ENCODE measurements around the gene RRP15.

RRP15 gene

GRCh38 chr1:218284917-218285635 is at the start of gene RRP15:
TSS of gene RRP15 (plus strand) at chr1:218285293. CDS start at chr1:218285317, 24 bp downstream.
- Histone ChIP-seq H3K36me3 (ENCODE audit: control insufficient read depth, insufficient read depth, low read length) (no peaks in the 10 kb centered on the region), H3K27me3 (ENCODE audit: control insufficient read depth, insufficient read depth, low read length) (no peaks in the 10 kb centered on the region), H3K4me3 (ENCODE audit: low read depth, low read length) (peak within 1 kb of the TSS; percentile 86), H3K4me1 (ENCODE audit: control insufficient read depth, insufficient read depth, low read length) (peaks cover 9% of the 10 kb centered on the region), H3K9me3 (ENCODE audit: control insufficient read depth, insufficient read depth, low read depth, low read length) (peaks cover 14% of the 10 kb centered on the region), H3K9ac (ENCODE audit: low read length) (peak within 1 kb of the TSS; percentile 93), H3K27ac (ENCODE audit: low read depth, low read length) (0 out of 2 replicates have a peak within 1 kb of the TSS, but pooled peaks have one; percentile 4)

GRCh38 chr1:218242171-218242570 is 42.9 kb upstream of the RRP15 start:
- H3K4me1 ChIP-seq (ENCODE audit: control insufficient read depth, insufficient read depth, low read length) = no peaks in the 10 kb centered on the region
- no peak overlapping the region for H3K4me3 ChIP-seq (ENCODE audit: low read depth, low read length)

GRCh38 chr1:218247339-218247738 is 37.8 kb upstream of the RRP15 start:
- Histone ChIP-seq H3K9me3 (ENCODE audit: control insufficient read depth, insufficient read depth, low read depth, low read length) (no peaks in the 10 kb centered on the region), H3K9ac (ENCODE audit: low read length) (no peak overlapping the region), H3K4me1 (ENCODE audit: control insufficient read depth, insufficient read depth, low read length) (no peaks in the 10 kb centered on the region), H3K27ac (ENCODE audit: low read depth, low read length) (no peak overlapping the region), H3K27me3 (ENCODE audit: control insufficient read depth, insufficient read depth, low read length) (no peaks in the 10 kb centered on the region), H3K4me3 (ENCODE audit: low read depth, low read length) (no peak overlapping the region), H3K36me3 (ENCODE audit: control insufficient read depth, insufficient read depth, low read length) (no peaks in the 10 kb centered on the region)

More at GRCh38 chr1:218242171-218242570, 42.9 kb upstream of the RRP15 start:
- Histone ChIP-seq H3K36me3 (ENCODE audit: control insufficient read depth, insufficient read depth, low read length) (no peaks in the 10 kb centered on the region), H3K9ac (ENCODE audit: low read length) (no peak overlapping the region), H3K9me3 (ENCODE audit: control insufficient read depth, insufficient read depth, low read depth, low read length) (no peaks in the 10 kb centered on the region), H3K27me3 (ENCODE audit: control insufficient read depth, insufficient read depth, low read length) (no peaks in the 10 kb centered on the region), H3K27ac (ENCODE audit: low read depth, low read length) (no peak overlapping the region)

GRCh38 chr1:218249338-218250140 is 35.6 kb upstream of the RRP15 start:
- H3K27me3 ChIP-seq (ENCODE audit: control insufficient read depth, insufficient read depth, low read length) = no peaks in the 10 kb centered on the region
- H3K4me3 ChIP-seq (ENCODE audit: low read depth, low read length) = no peak overlapping the region
- H3K27ac ChIP-seq (ENCODE audit: low read depth, low read length) = no peak overlapping the region
- no peaks in the 10 kb centered on the region for H3K36me3 ChIP-seq (ENCODE audit: control insufficient read depth, insufficient read depth, low read length)
- peaks cover 3% of the 10 kb centered on the region for H3K4me1 ChIP-seq (ENCODE audit: control insufficient read depth, insufficient read depth, low read length)
- H3K9me3 ChIP-seq (ENCODE audit: control insufficient read depth, insufficient read depth, low read depth, low read length) = no peaks in the 10 kb centered on the region
- no peak overlapping the region for H3K9ac ChIP-seq (ENCODE audit: low read length)

GRCh38 chr1:218250492-218250891 is 34.6 kb upstream of the RRP15 start:
- Histone ChIP-seq H3K9ac (ENCODE audit: low read length) (no peak overlapping the region), H3K27me3 (ENCODE audit: control insufficient read depth, insufficient read depth, low read length) (no peaks in the 10 kb centered on the region), H3K9me3 (ENCODE audit: control insufficient read depth, insufficient read depth, low read depth, low read length) (no peaks in the 10 kb centered on the region), H3K27ac (ENCODE audit: low read depth, low read length) (no peak overlapping the region), H3K4me1 (ENCODE audit: control insufficient read depth, insufficient read depth, low read length) (peaks cover 4% of the 10 kb centered on the region), H3K36me3 (ENCODE audit: control insufficient read depth, insufficient read depth, low read length) (no peaks in the 10 kb centered on the region), H3K4me3 (ENCODE audit: low read depth, low read length) (no peak overlapping the region)

- Histone ChIP-seq H3K27me3 (ENCODE audit: control insufficient read depth, insufficient read depth, low read length) (no peaks in the 10 kb centered on the region), H3K36me3 (ENCODE audit: control insufficient read depth, insufficient read depth, low read length) (no peaks in the 10 kb centered on the region), H3K4me1 (ENCODE audit: control insufficient read depth, insufficient read depth, low read length) (peaks cover 4% of the 10 kb centered on the region), H3K9me3 (ENCODE audit: control insufficient read depth, insufficient read depth, low read depth, low read length) (no peaks in the 10 kb centered on the region), H3K9ac (ENCODE audit: low read length) (no peak overlapping the region), H3K27ac (ENCODE audit: low read depth, low read length) (no peak overlapping the region), H3K4me3 (ENCODE audit: low read depth, low read length) (no peak overlapping the region)
These were observed 30.7 kb upstream of the RRP15 start for GRCh38 chr1:218254296-218254946.

GRCh38 chr1:218255090-218255489 is 30.0 kb upstream of the RRP15 start:
- Histone ChIP-seq H3K9me3 (ENCODE audit: control insufficient read depth, insufficient read depth, low read depth, low read length) (no peaks in the 10 kb centered on the region), H3K9ac (ENCODE audit: low read length) (no peak overlapping the region), H3K36me3 (ENCODE audit: control insufficient read depth, insufficient read depth, low read length) (no peaks in the 10 kb centered on the region), H3K27me3 (ENCODE audit: control insufficient read depth, insufficient read depth, low read length) (no peaks in the 10 kb centered on the region), H3K27ac (ENCODE audit: low read depth, low read length) (no peak overlapping the region), H3K4me3 (ENCODE audit: low read depth, low read length) (no peak overlapping the region), H3K4me1 (ENCODE audit: control insufficient read depth, insufficient read depth, low read length) (peaks cover 4% of the 10 kb centered on the region)

GRCh38 chr1:218257371-218257770 is 27.7 kb upstream of the RRP15 start:
- H3K4me1 ChIP-seq (ENCODE audit: control insufficient read depth, insufficient read depth, low read length) = peaks cover 4% of the 10 kb centered on the region
- H3K4me3 ChIP-seq (ENCODE audit: low read depth, low read length) = no peak overlapping the region

GRCh38 chr1:218257971-218258370 is 27.1 kb upstream of the RRP15 start:
- Histone ChIP-seq H3K4me1 (ENCODE audit: control insufficient read depth, insufficient read depth, low read length) (peaks cover 4% of the 10 kb centered on the region), H3K9ac (ENCODE audit: low read length) (no peak overlapping the region), H3K36me3 (ENCODE audit: control insufficient read depth, insufficient read depth, low read length) (no peaks in the 10 kb centered on the region), H3K27ac (ENCODE audit: low read depth, low read length) (no peak overlapping the region), H3K27me3 (ENCODE audit: control insufficient read depth, insufficient read depth, low read length) (no peaks in the 10 kb centered on the region), H3K4me3 (ENCODE audit: low read depth, low read length) (no peak overlapping the region), H3K9me3 (ENCODE audit: control insufficient read depth, insufficient read depth, low read depth, low read length) (no peaks in the 10 kb centered on the region)

More at GRCh38 chr1:218257371-218257770, 27.7 kb upstream of the RRP15 start:
- no peak overlapping the region for H3K27ac ChIP-seq (ENCODE audit: low read depth, low read length)
- no peak overlapping the region for H3K9ac ChIP-seq (ENCODE audit: low read length)
- H3K27me3 ChIP-seq (ENCODE audit: control insufficient read depth, insufficient read depth, low read length) = no peaks in the 10 kb centered on the region
- H3K9me3 ChIP-seq (ENCODE audit: control insufficient read depth, insufficient read depth, low read depth, low read length) = no peaks in the 10 kb centered on the region
- H3K36me3 ChIP-seq (ENCODE audit: control insufficient read depth, insufficient read depth, low read length) = no peaks in the 10 kb centered on the region

GRCh38 chr1:218259339-218259738 is 25.8 kb upstream of the RRP15 start:
- Histone ChIP-seq H3K9ac (ENCODE audit: low read length) (no peak overlapping the region), H3K4me1 (ENCODE audit: control insufficient read depth, insufficient read depth, low read length) (peaks cover 4% of the 10 kb centered on the region), H3K27me3 (ENCODE audit: control insufficient read depth, insufficient read depth, low read length) (no peaks in the 10 kb centered on the region), H3K27ac (ENCODE audit: low read depth, low read length) (no peak overlapping the region), H3K36me3 (ENCODE audit: control insufficient read depth, insufficient read depth, low read length) (no peaks in the 10 kb centered on the region), H3K9me3 (ENCODE audit: control insufficient read depth, insufficient read depth, low read depth, low read length) (no peaks in the 10 kb centered on the region), H3K4me3 (ENCODE audit: low read depth, low read length) (no peak overlapping the region)

- H3K9ac ChIP-seq (ENCODE audit: low read length) = no peak overlapping the region
- no peaks in the 10 kb centered on the region for H3K4me1 ChIP-seq (ENCODE audit: control insufficient read depth, insufficient read depth, low read length)
- H3K4me3 ChIP-seq (ENCODE audit: low read depth, low read length) = no peak overlapping the region
- H3K36me3 ChIP-seq (ENCODE audit: control insufficient read depth, insufficient read depth, low read length) = no peaks in the 10 kb centered on the region
- no peak overlapping the region for H3K27ac ChIP-seq (ENCODE audit: low read depth, low read length)
- H3K27me3 ChIP-seq (ENCODE audit: control insufficient read depth, insufficient read depth, low read length) = no peaks in the 10 kb centered on the region
- H3K9me3 ChIP-seq (ENCODE audit: control insufficient read depth, insufficient read depth, low read depth, low read length) = no peaks in the 10 kb centered on the region
These were observed 25.3 kb upstream of the RRP15 start for GRCh38 chr1:218259800-218260199.

All from HUES6 (cell line).